ENCODE data around the gene N4BP2L2.

GRCh38 chr13:32538143-32538620 lies 413 bp downstream of the N4BP2L2 start:
- TF ChIP-seq PATZ1 (CRISPR knock-in tag; IDR thresholded peaks at IDR 0.05; ENCODE audit: borderline replicate concordance) (no peak), CREB5 (CRISPR knock-in tag; IDR thresholded peaks at IDR 0.05; ENCODE audit: low read depth) (no peak), ISL1 (CRISPR knock-in tag; IDR thresholded peaks at IDR 0.05) (no peak), SNAI2 (CRISPR knock-in tag; IDR thresholded peaks at IDR 0.05) (no peak)
